Colon (tissue), 2 donors: ENCODE measurements around the gene UBE2N.
"Not testable (repeated sequence)": the region's sequence is repeated elsewhere in the genome, so short reads cannot be mapped to it uniquely, and the experiment has no call there.

ENCODE experiments used
- FAIRE-seq: peaks from 2 replicates; lab custom pipeline; 2012; peaks lifted over from hg19 to GRCh38; lab: Jason Lieb, UNC
- donor health status: control.
- donor health status: control.

Gene UBE2N

DNA sequence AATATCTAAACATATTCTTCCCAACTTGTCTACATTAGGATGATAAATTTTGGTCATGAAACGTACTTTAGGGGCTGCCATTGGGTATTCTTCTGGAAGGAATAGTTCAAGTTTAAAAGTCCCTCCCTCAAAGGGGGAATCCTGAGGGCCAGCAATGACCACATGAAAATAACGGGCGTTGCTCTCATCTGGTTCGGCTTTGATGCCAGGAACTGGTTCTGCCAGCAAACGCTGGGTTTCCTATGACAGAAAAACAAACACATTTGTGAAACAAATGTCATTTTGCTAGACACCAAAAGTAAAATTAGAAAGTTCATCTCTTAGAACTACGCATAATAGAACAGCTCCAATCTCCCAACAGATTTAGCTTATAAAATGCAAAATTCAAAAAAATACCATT lies 30.7 kb downstream of the UBE2N start:
- not testable (repeated sequence) for FAIRE-seq

- not testable (repeated sequence) for FAIRE-seq
Measured at GRCh38 chr12:93409343-93410187, 32.2 kb downstream of the UBE2N start.

GRCh38 chr12:93408813-93409212 lies 32.9 kb downstream of the UBE2N start:
- FAIRE-seq, result no peak

GRCh38 chr12:93407963-93408283 lies 33.8 kb downstream of the UBE2N start:
- no peak for FAIRE-seq

DNA sequence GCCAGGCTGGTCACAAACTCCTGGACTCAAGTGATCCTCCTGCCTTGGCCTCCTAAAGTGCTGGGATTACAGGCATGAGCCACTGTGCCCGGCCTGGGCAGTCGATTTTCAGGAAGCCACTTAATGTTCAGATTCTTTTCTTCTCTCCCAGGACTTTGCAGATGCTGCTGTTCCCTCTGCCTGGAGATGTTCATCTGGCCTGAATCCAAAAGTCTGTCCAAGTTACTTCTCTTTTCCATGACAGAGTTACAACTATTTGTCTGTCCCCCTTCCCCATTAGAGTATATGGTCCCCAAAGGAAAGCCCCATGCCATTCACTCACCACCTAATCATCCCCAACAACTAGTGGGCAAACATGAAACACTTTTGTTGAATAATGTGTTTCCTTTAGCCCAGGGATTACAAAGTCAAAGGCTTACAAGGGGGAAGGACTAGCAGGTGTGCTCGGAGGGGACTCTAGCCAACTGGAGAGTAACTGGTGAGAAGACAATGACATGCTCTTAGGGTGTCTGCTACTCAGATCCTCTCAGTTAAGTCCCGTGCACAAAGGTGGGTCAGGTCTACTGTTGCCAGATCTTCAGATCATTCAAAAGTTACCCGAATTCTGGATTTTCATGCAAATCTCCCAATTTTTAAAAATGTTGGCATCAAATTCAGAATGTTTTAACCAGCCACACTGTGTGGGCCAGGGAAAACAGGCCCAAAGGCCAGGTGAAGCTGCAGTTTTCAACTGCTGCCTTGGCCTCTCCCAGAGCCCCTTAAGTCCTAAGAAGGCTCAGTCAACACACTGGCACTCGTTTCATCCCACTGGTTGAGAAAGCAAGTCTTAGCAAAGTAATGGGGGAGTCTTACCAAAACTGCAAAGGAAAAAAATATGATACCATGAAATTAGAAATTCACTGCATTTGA lies 34.4 kb downstream of the UBE2N start:
- FAIRE-seq, result no peak

GRCh38 chr12:93404961-93405849 lies 36.5 kb downstream of the UBE2N start:
- FAIRE-seq, result no peak

DNA sequence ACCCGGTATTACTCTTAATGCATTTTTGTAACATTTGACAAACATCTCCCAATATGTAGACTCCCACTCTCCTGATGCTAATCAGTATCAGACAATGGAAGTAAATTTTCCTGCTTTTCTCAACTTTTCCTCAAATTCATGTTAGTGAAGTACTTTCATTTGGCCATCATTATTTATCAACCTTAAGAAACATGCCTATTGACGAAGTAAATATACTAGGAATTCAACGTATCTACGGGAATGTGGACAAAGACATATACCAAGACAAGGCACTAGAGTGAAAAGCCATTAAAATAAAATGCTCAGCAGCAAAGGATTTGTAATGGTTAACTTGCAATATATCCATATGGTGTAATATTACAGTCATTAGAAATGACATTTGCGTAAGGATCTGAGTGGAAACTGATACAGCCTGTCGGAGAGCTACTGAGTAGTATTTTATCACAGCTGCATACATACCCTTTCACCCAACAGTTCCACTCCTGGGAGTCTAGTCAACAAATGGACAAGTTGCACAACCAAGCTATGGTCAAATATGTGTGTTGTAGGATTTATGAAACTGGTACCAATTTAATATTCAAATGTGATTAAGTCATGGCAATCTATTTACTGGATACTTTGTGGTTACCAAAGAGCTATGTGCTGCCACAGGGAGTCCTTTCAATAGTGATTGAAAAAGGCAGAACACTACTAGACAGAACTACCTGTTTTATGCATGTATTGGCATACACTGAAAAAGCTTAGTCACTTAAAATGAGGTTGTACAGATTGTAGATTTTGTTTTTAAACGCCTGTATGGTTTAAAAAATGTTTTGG lies 37.6 kb downstream of the UBE2N start:
- no peak for FAIRE-seq

DNA sequence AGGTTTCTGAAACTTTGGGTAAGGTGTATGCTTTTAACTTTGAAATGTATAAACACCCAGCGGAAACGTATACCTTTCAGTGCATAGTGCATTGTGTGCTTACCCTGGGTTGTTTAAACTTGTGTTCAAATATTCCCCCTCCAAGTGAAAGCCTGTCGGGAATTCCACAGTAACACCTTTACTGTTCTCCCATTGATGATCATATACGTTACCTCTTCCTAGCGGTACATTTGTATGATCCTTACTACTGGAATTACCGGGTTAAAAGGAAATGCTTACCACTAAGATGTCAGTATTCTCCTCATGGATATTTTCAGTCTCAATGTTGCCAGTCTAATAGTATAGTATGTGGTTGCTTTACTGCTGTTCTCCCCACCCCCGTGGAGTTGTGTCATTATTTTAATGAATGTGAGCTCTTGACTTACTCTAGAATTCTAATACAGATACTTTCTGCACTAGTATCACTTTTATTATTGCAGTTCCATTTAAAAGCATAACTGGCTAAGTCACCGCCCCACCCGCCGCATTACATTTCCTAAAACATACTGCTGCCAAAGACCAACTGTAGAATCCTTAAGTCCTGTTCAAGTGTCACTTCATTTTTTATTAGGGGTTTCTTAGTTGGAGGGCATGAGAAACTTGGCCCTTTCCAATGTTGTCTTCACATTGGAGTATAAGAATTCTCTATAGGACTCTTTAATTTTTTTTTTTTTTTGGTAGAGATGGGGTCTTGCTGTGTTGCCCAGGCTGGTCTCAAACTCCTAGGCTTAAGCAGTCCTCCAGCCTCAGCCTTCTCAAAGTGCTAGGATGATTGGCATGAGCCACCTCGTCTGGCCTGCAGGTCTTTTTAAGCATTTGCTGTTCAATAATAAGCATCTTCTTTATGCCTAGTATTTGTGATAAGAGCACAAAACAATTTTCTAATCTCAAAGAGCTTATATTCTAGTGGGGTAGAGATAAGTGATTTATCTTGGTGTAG lies 39.1 kb downstream of the UBE2N start:
- FAIRE-seq, result no peak

DNA sequence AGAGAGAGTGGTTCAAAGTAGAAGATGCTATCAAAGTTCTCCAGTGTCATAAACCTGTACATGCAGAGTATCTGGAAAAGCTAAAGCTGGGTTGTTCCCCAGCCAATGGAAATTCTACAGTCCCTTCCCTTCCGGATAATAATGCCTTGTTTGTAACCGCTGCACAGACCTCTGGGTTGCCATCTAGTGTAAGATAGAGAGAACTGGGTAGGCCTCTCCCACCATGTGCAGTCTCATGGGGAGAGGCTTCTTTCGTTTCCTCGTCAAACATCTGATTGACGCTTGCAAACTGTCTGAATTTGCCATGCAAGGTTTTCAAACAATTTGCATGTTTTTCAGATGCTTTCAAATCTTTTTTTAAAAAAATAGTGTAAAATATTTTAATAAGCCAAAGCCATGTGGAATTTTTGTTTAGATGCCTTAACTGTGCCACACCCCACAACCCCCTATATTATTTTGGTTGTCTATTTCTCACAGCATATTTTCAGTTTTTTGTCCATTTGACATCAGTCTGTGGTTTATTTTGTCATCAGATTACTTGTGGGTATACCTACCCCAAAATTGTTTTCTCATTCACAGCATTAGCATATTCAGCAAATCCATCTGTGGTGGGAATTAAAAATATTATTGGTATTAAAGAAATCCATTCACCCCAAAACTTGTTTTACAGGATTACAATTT lies 42.4 kb downstream of the UBE2N start:
- FAIRE-seq, result peak; percentile 99

- no peak for FAIRE-seq
Measured at GRCh38 chr12:93397412-93397811, 44.3 kb downstream of the UBE2N start.

GRCh38 chr12:93393425-93393824 lies 48.3 kb downstream of the UBE2N start:
- FAIRE-seq, result no peak

GRCh38 chr12:93390549-93391297 lies 51.0 kb downstream of the UBE2N start:
- FAIRE-seq, result no peak

GRCh38 chr12:93390031-93390430 lies 51.7 kb downstream of the UBE2N start:
- no peak for FAIRE-seq

- no peak for FAIRE-seq
Measured at GRCh38 chr12:93387780-93388179, 54.0 kb downstream of the UBE2N start.

DNA sequence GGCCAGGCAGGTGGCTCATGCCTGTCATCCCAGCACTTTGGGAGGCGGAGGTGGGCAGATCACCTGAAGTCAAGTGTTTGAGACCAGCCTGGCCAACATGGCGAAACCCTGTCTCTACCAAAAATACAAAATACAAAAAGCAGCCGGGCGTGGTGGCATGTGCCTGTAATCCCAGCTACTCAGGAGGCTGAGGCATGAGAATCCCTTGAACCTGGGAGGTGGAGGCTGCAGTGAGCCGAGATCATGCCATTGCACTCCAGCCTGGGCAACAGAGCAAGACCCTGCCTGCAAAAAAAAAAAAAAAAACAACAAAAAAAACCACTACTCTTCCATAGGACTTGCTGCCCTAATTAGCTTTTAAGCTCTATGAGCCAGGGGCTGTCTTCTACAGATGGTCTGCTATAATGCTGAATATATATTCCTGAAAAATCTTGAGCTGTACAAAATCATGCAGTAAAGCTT lies 59.7 kb downstream of the UBE2N start:
- not testable (repeated sequence) for FAIRE-seq

DNA sequence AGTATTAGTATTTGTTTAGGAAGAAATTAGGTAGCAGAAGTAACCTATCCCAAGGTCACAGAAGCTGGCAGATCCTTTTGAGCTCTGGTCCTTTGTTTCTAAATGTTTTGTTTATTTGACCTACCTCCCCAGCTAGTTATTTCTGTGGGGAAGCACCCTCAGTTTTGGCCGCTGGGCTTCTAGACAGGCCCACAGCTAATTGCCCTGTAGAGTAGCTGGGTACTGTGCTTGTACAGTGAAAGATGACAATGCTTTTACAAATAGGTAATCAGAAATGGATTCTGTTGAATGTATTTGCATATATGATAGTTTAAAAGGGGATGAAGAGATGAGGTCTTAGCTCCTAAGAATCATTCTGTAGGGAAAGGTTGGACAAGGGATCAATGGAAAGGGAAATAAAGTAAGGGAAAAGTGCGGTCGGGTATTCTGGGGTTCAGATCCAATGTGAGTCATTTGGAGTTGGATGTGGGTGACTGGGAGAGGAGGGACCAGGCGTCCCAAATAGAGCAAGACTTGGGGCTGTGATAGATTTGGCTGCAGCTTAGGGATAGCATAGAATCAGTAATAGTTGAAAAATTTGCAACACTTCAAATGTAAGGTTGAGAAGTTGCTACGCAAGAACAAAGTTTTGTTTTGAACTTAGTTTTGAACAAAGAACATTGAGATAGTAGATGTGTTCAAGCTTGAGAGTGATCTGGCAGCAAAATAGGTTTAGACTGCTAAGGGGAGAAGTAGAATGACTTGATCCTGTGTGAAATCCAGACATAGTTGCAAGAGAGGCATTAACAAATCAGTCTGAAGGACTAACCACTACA lies 60.4 kb downstream of the UBE2N start:
- no peak for FAIRE-seq

- FAIRE-seq, result no peak
Measured at GRCh38 chr12:93380480-93381121, 61.1 kb downstream of the UBE2N start.
